ENCODE data around the gene NFRKB. TPM values are rescaled to one million over a fixed set of nuclear protein-coding genes. Genes with fewer than 3 reads are reported as not detected.

Gene NFRKB
- total and polyA plus RNA-seq, 10 of the 15 experiments (the other 5 are each of a cell fraction or from before 2014, with no cell fraction given) = 3.7 to 21.7 (median 14.1) TPM

- no peak overlapping the region for H3K9ac ChIP-seq (ENCODE audit: control insufficient read depth, insufficient read depth, low read length)
- ChIA-PET SMC1A (ENCODE audit: uncharacterized antibody, unreplicated experiment) (no interaction called here), CTCF (no interaction called here), RAD21 (ENCODE audit: unreplicated experiment) (no interaction called here), POLR2A (no interaction called here)
- H2AFZ ChIP-seq (ENCODE audit: control insufficient read depth, low read depth, low read length) = no peak overlapping the region
- no peak overlapping the region for H3K4me3 ChIP-seq
- intact Hi-C loops (cut with micrococcal nuclease; ENCODE audit: unreplicated experiment) (no loop called here), in situ Hi-C loops (cut with MboI) (no loop called here)
- FAIRE-seq (no peak), DNase-seq (ENCODE audit: low read depth, low spot score) (no peak), ATAC-seq (no peak)
- H3K36me3 ChIP-seq (ENCODE audit: control insufficient read depth in 2 of 2, insufficient read depth in 2 of 2, low read length in 1 of 2) = no peaks in the 10 kb centered on the region
- no peak overlapping the region for H3K27ac ChIP-seq (ENCODE audit: control insufficient read depth, insufficient read depth)
- no peaks in the 10 kb centered on the region for H3K79me2 ChIP-seq (ENCODE audit: control insufficient read depth, insufficient read depth, low read length)
- no peaks in the 10 kb centered on the region; the same call in 1 of the 2 replicates for H3K4me1 ChIP-seq (ENCODE audit: control insufficient read depth, insufficient read depth, low read length)
- no TSS peak for BruUV-seq (replicated peaks)
- no peaks in the 10 kb centered on the region for H3K9me3 ChIP-seq (replicated peaks; ENCODE audit: control insufficient read depth, insufficient read depth, low read length)
- WGBS (ENCODE audit: insufficient coverage, insufficient replicate concordance, low lambda C conversion rate, missing lambda C conversion rate) = 75% methylated on average over 8 of the region's 8 CpGs
- no peak for TF ChIP-seq CBX5 (IDR thresholded peaks at IDR 0.05; ENCODE audit: low read depth)
- no peak for TF ChIP-seq ELK1 (IDR thresholded peaks at IDR 0.05; ENCODE audit: low read depth, low read length)
- no peak for TF ChIP-seq CHD4 (IDR thresholded peaks at IDR 0.05)
- TF ChIP-seq CBFB (IDR thresholded peaks at IDR 0.05; ENCODE audit: low read depth) = no peak
- no peak for TF ChIP-seq RCOR1 (conservative IDR thresholded peaks at IDR 0.05; ENCODE audit: low read depth, low read length)
- TF ChIP-seq SUZ12 (IDR thresholded peaks at IDR 0.05; ENCODE audit: unreplicated experiment) = no peak
- no peak overlapping the region for H3K4me2 ChIP-seq (ENCODE audit: control insufficient read depth, insufficient read depth)
- no peaks in the 10 kb centered on the region for H3K27me3 ChIP-seq (replicated peaks in 1 of 2; ENCODE audit: control insufficient read depth in 2 of 2, insufficient read depth in 2 of 2, low read length in 1 of 2)
- peaks cover 2% of the 10 kb centered on the region; the same call in 1 of the 2 replicates for H4K20me1 ChIP-seq (ENCODE audit: control insufficient read depth, insufficient read depth)
Measured at GRCh38 chr11:129856036-129856435, 39.3 kb downstream of the NFRKB start.

- ChIA-PET POLR2A (no interaction called here), SMC1A (ENCODE audit: uncharacterized antibody, unreplicated experiment) (no interaction called here), CTCF (interaction anchor here (0.6 kb wide), 1 partner anchor 817 kb away, joined by 4 read pairs; no protein-coding TSS in a partner anchor), RAD21 (ENCODE audit: unreplicated experiment) (no interaction called here)
- Histone ChIP-seq H3K4me1 (ENCODE audit: control insufficient read depth, insufficient read depth, low read length) (no peaks in the 10 kb centered on the region; the same call in 1 of the 2 replicates), H3K27ac (ENCODE audit: control insufficient read depth, insufficient read depth) (no peak overlapping the region), H3K4me3 (no peak overlapping the region), H3K9me3 (replicated peaks; ENCODE audit: control insufficient read depth, insufficient read depth, low read length) (no peaks in the 10 kb centered on the region), H2AFZ (ENCODE audit: control insufficient read depth, low read depth, low read length) (no peak overlapping the region), H4K20me1 (ENCODE audit: control insufficient read depth, insufficient read depth) (peaks cover 2% of the 10 kb centered on the region; the same call in 1 of the 2 replicates), H3K9ac (ENCODE audit: control insufficient read depth, insufficient read depth, low read length) (no peak overlapping the region), H3K27me3 (replicated peaks in 1 of 2; ENCODE audit: control insufficient read depth in 2 of 2, insufficient read depth in 2 of 2, low read length in 1 of 2) (no peaks in the 10 kb centered on the region), H3K79me2 (ENCODE audit: control insufficient read depth, insufficient read depth, low read length) (no peaks in the 10 kb centered on the region), H3K4me2 (ENCODE audit: control insufficient read depth, insufficient read depth) (no peak overlapping the region), H3K36me3 (ENCODE audit: control insufficient read depth in 2 of 2, insufficient read depth in 2 of 2, low read length in 1 of 2) (no peaks in the 10 kb centered on the region)
- in situ Hi-C loops (cut with MboI) = no loop called here
- WGBS (ENCODE audit: insufficient coverage, insufficient replicate concordance, low lambda C conversion rate, missing lambda C conversion rate) = 70% methylated on average over 11 of the region's 11 CpGs
- BruUV-seq (replicated peaks) = no TSS peak
- ATAC-seq (no peak), FAIRE-seq (no peak), DNase-seq (ENCODE audit: low read depth, low spot score) (no peak)
- intact Hi-C loops (cut with micrococcal nuclease; ENCODE audit: unreplicated experiment) = no loop called here
- TF ChIP-seq NRF1 (conservative IDR thresholded peaks at IDR 0.05; ENCODE audit: low read depth, low read length) (no peak), GABPA (IDR thresholded peaks at IDR 0.05; ENCODE audit: low read depth) (no peak), MLLT1 (IDR thresholded peaks at IDR 0.05) (no peak), SREBF2 (IDR thresholded peaks at IDR 0.05; ENCODE audit: low read length) (no peak), NFYB (IDR thresholded peaks at IDR 0.05; ENCODE audit: insufficient read depth, low read depth, low read length) (no peak), CREB1 (IDR thresholded peaks at IDR 0.05; ENCODE audit: low read depth) (no peak), CEBPB (IDR thresholded peaks at IDR 0.05; ENCODE audit: borderline replicate concordance in 1 of 2, low read depth in 2 of 2, low read length in 2 of 2) (no peak), ASH2L (IDR thresholded peaks at IDR 0.05; ENCODE audit: borderline replicate concordance, low read depth) (no peak), CBX3 (IDR thresholded peaks at IDR 0.05; ENCODE audit: borderline replicate concordance, low read depth) (no peak), ZNF207 (IDR thresholded peaks at IDR 0.05; ENCODE audit: borderline replicate concordance) (no peak), EZH2 (IDR thresholded peaks at IDR 0.05; ENCODE audit: borderline replicate concordance, control insufficient read depth, low read depth, low read length) (no peak), ZNF274 (IDR thresholded peaks at IDR 0.05; ENCODE audit: insufficient read depth, insufficient read length) (no peak)
Measured at GRCh38 chr11:129855086-129855485, 40.3 kb downstream of the NFRKB start.

Measured in GM12878 (cell line).